ENCODE results near the gene ADCY10.

GRCh38 chr1:167790117-167790516 lies 123.8 kb downstream of the ADCY10 start:
- no peak for TF ChIP-seq CTCF (IDR thresholded peaks at IDR 0.05; ENCODE audit: poor library complexity)
- TF ChIP-seq EZH2 (IDR thresholded peaks at IDR 0.05; ENCODE audit: borderline replicate concordance), result no peak

Data from hepatocyte (in vitro differentiated cells).